Measurements from ENCODE around the gene SH3BP5.

Gene SH3BP5

GRCh38 chr3:15346516-15346915 is 14.1 kb upstream of the SH3BP5 start:
- DNase-seq, result no peak

GRCh38 chr3:15345608-15346137 is 13.3 kb upstream of the SH3BP5 start:
- no peak for DNase-seq

- no peak for DNase-seq
Observed at GRCh38 chr3:15345066-15345607, 12.8 kb upstream of the SH3BP5 start.

- no peak for DNase-seq
Observed at GRCh38 chr3:15342945-15343344, 10.6 kb upstream of the SH3BP5 start.

GRCh38 chr3:15342246-15342645 is 9.9 kb upstream of the SH3BP5 start:
- no peak for DNase-seq

GRCh38 chr3:15341030-15341726 is 8.8 kb upstream of the SH3BP5 start:
- no peak for DNase-seq

GRCh38 chr3:15339786-15340215 is 7.4 kb upstream of the SH3BP5 start:
- no peak for DNase-seq

GRCh38 chr3:15339001-15339400 is 6.6 kb upstream of the SH3BP5 start:
- no peak for DNase-seq

- DNase-seq, result no peak
Observed at GRCh38 chr3:15337963-15338362, 5.6 kb upstream of the SH3BP5 start.

- DNase-seq, result no peak
Observed at GRCh38 chr3:15336057-15336456, 3.7 kb upstream of the SH3BP5 start.

GRCh38 chr3:15333956-15334263 is 1.5 kb upstream of the SH3BP5 start:
- no peak for DNase-seq

- no peak for DNase-seq
Observed at GRCh38 chr3:15333099-15333955, 941 bp upstream of the SH3BP5 start.

GRCh38 chr3:15331606-15332404 is 581 bp downstream of the SH3BP5 start:
- DNase-seq, result peak; percentile 62

- DNase-seq, result no peak
Observed at GRCh38 chr3:15331072-15331605, 1.2 kb downstream of the SH3BP5 start.

GRCh38 chr3:15330031-15330596 is 2.3 kb downstream of the SH3BP5 start:
- no peak for DNase-seq

GRCh38 chr3:15329046-15330005 is 3.1 kb downstream of the SH3BP5 start:
- DNase-seq, result no peak

GRCh38 chr3:15327941-15328340 is 4.4 kb downstream of the SH3BP5 start:
- peak; percentile 43 for DNase-seq

- DNase-seq, result no peak
Observed at GRCh38 chr3:15326673-15327072, 5.7 kb downstream of the SH3BP5 start.

GRCh38 chr3:15326037-15326436 is 6.3 kb downstream of the SH3BP5 start:
- no peak for DNase-seq

GRCh38 chr3:15325228-15325627 is 7.2 kb downstream of the SH3BP5 start:
- no peak for DNase-seq

GRCh38 chr3:15324379-15324808 is 8.0 kb downstream of the SH3BP5 start:
- DNase-seq, result no peak

All from activated naive CD4-positive, alpha-beta T cell treated with Interleukin-2 at 50 U/mL for 16 hours (primary cell).